Colonic mucosa (tissue), 4 donors: ENCODE results near the gene DCAKD. TPM values are rescaled to one million over a fixed set of nuclear protein-coding genes. Genes with fewer than 3 reads are reported as not detected.
"Not testable (repeated sequence)": the region's sequence is repeated elsewhere in the genome, so short reads cannot be mapped to it uniquely, and the experiment has no call there.

ENCODE experiments used
- DNase-seq: peaks from one replicate; pipeline ENCODE4 v3.0.0-alpha.2; 2020
- H3K27ac ChIP-seq: fragments of 200-600 bp; one replicate; pipeline ENCODE4 v1.8.0; 2021
- H3K27me3 ChIP-seq: fragments of 200-600 bp; one replicate; pipeline ENCODE4 v1.8.0; 2021
- H3K36me3 ChIP-seq: fragments of 200-600 bp; one replicate; pipeline ENCODE4 v1.8.0; 2021
- H3K4me1 ChIP-seq: fragments of 200-600 bp; one replicate; pipeline ENCODE4 v1.8.0; 2021; ENCODE audit warnings: mild to moderate bottlenecking
- H3K4me3 ChIP-seq: fragments of 200-600 bp; one replicate; pipeline ENCODE4 v1.8.0; 2021
- H3K9ac ChIP-seq, 2 donors: one replicate each; pipeline ENCODE4 v1.7.0; 2013; ENCODE audit warnings: control low read depth in 2 of 2, low read depth in 2 of 2, low read length in 2 of 2
- H3K9me3 ChIP-seq: fragments of 200-600 bp; one replicate; pipeline ENCODE4 v1.8.0; 2021
- intact Hi-C: fragments of 100-400 bp; cut with DNase I; formaldehyde crosslinking; loops from one replicate; pipeline ENCODE4 v1.14.1; 2022
- total RNA-seq, 2 donors: library from RNA; stranded (reverse); fragmentation: NEBNext Ultra II Directional in 1 of 2; extraction: Animal tissue kit (Norgen Biotek cat#: 25700) in 1 of 2; gene quantifications; one replicate each; pipeline ENCODE4 v1.2.1, GENCODE V29; 2021
- TF ChIP-seq, protein P1 (sequence below): fragments of 200-600 bp; IDR thresholded peaks from one replicate; pipeline ENCODE4 v1.8.0; 2022; ENCODE audit warnings: antibody characterized with exemption, mild to moderate bottlenecking
- donor health status: healthy.
- donor health status: DM: no; HTN: no; CAD: no.
- donor health status: DM: no; HTN: no; CAD: no.

DCAKD gene
- total RNA-seq, 2 donors from 2014 or later = 20.2 to 46.8 TPM

- Histone ChIP-seq H3K9ac (peak overlapping the region in 1 of 2 donors; percentile 51), H3K4me3 (no peak overlapping the region), H3K36me3 (no peaks in the 10 kb centered on the region), H3K27me3 (no peaks in the 10 kb centered on the region), H3K4me1 (peaks cover 32% of the 10 kb centered on the region), H3K27ac (peak overlapping the region; percentile 34), H3K9me3 (no peaks in the 10 kb centered on the region)
- intact Hi-C loops = no loop called here
- no peak for DNase-seq
- TF ChIP-seq, protein P1, sequence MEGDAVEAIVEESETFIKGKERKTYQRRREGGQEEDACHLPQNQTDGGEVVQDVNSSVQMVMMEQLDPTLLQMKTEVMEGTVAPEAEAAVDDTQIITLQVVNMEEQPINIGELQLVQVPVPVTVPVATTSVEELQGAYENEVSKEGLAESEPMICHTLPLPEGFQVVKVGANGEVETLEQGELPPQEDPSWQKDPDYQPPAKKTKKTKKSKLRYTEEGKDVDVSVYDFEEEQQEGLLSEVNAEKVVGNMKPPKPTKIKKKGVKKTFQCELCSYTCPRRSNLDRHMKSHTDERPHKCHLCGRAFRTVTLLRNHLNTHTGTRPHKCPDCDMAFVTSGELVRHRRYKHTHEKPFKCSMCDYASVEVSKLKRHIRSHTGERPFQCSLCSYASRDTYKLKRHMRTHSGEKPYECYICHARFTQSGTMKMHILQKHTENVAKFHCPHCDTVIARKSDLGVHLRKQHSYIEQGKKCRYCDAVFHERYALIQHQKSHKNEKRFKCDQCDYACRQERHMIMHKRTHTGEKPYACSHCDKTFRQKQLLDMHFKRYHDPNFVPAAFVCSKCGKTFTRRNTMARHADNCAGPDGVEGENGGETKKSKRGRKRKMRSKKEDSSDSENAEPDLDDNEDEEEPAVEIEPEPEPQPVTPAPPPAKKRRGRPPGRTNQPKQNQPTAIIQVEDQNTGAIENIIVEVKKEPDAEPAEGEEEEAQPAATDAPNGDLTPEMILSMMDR = no peak
Measured at GRCh38 chr17:45063198-45063597, 11.8 kb upstream of the DCAKD start.

DNA sequence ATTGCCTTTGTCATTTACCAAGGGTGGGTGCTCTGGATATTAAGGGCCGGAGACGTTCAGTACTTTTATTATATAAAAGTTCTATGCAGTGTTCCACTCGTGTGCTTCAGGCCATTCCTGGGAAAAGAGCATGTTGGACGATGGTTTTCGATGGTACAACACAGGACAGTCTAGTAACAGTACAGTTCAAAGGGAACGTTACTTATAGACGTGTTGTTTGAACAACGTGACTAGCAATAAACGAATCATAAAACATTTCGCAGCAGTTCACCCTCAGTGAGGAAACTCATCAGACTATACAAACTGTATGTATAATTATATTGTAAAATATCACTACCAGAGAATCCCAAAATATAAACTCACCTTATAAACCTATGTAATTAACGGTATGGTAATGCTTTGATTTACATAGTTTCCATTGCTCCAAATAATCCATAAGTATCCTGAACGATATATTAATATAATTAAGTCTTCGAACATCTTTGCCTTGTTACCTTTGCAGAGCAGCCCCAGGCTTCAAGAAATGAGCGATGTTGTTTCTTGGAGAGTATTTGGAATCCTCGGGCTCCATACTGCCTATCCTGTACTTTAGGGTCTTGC is 10.3 kb upstream of the DCAKD start:
- H3K9me3 ChIP-seq = no peaks in the 10 kb centered on the region
- no peaks in the 10 kb centered on the region for H3K36me3 ChIP-seq
- H3K9ac ChIP-seq = peak overlapping the region in 1 of 2 donors; percentile 84
- H3K4me3 ChIP-seq = peak overlapping the region; percentile 74
- TF ChIP-seq, protein P1 = no peak
- H3K27ac ChIP-seq = peak overlapping the region; percentile 73
- intact Hi-C loops = no loop called here
- no peak for DNase-seq
- H3K4me1 ChIP-seq = peaks cover 32% of the 10 kb centered on the region
- no peaks in the 10 kb centered on the region for H3K27me3 ChIP-seq

DNA sequence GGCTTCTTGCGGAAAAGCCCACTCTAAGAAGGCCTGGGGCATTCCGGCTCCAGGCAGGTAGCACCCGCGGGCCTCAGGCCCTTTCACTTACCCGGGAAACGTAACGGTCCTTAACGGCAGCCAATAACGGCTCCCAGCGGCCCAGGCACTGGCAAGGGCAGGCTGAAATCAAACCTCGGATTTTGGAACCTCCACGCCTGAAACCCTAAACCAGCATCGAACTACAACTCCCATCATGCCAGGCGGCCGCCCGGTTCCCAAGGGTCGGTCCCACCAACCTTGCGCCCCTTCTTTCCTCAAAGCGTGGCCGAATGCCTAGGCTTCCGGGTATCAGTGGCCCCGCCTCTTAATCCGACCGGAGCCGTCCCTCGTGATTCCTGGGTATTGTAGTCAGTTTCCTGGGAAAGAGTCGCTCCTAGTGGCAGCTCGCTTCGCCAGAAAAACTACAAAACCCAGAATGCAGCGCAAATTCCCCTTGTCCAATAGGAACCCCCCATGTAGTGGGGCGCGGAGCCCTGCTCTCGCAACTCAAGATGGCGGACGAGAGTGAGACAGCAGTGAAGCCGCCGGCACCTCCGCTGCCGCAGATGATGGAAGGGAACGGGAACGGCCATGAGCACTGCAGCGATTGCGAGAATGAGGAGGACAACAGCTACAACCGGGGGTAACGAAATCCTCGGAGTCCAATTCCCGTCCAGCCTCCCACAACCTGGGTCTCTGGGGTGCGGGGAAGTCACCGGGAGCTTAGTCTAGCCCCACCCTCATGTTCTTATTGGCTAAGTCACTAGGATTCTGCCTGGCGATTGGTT is 9.6 kb upstream of the DCAKD start, which contains the start of gene NMT1:
Gene NMT1 (plus strand): TSS at position 521 of the 809 bp plus-strand sequence. CDS start 13 bp downstream, at position 534.
- Histone ChIP-seq H3K36me3 (no peaks in the 10 kb centered on the region), H3K9me3 (no peaks in the 10 kb centered on the region), H3K27ac (peak within 1 kb of the TSS; percentile 73), H3K4me1 (peaks cover 32% of the 10 kb centered on the region), H3K9ac (peak within 1 kb of the TSS; percentile 70 to 84), H3K27me3 (no peaks in the 10 kb centered on the region), H3K4me3 (peak within 1 kb of the TSS; percentile 74)
- intact Hi-C loops = no loop called here
- TF ChIP-seq, protein P1 = no peak
- peak; percentile 97 for DNase-seq

- H3K4me1 ChIP-seq = peaks cover 31% of the 10 kb centered on the region
- intact Hi-C loops = no loop called here
- peak overlapping the region; percentile 73 for H3K27ac ChIP-seq
- no peaks in the 10 kb centered on the region for H3K36me3 ChIP-seq
- H3K9ac ChIP-seq = peak overlapping the region; percentile 70 to 84
- H3K4me3 ChIP-seq = peak overlapping the region; percentile 74
- TF ChIP-seq, protein P1 = no peak
- no peaks in the 10 kb centered on the region for H3K9me3 ChIP-seq
- no peaks in the 10 kb centered on the region for H3K27me3 ChIP-seq
- no peak for DNase-seq
Measured at GRCh38 chr17:45060382-45060796, 9.0 kb upstream of the DCAKD start.

- H3K27me3 ChIP-seq = no peaks in the 10 kb centered on the region
- peak; percentile 55 for DNase-seq
- peak overlapping the region; percentile 46 for H3K4me3 ChIP-seq
- H3K4me1 ChIP-seq = peaks cover 7% of the 10 kb centered on the region
- intact Hi-C loops = no loop called here
- no peaks in the 10 kb centered on the region for H3K9me3 ChIP-seq
- H3K9ac ChIP-seq = peak overlapping the region; percentile 78 to 90
- H3K36me3 ChIP-seq = no peaks in the 10 kb centered on the region
- TF ChIP-seq, protein P1 = no peak
- H3K27ac ChIP-seq = peak overlapping the region; percentile 78
Measured at GRCh38 chr17:45052052-45052772, 780 bp upstream of the DCAKD start.

GRCh38 chr17:45051720-45052051 is 254 bp upstream of the DCAKD start:
- Histone ChIP-seq H3K4me3 (peak overlapping the region; percentile 46), H3K27ac (peak overlapping the region; percentile 78)
- DNase-seq, H3K36me3 ChIP-seq, intact Hi-C loops, H3K9ac ChIP-seq, H3K9me3 ChIP-seq, H3K27me3 ChIP-seq, H3K4me1 ChIP-seq: not testable (repeated sequence)
